ENCODE data around the gene GCLC.

DNA sequence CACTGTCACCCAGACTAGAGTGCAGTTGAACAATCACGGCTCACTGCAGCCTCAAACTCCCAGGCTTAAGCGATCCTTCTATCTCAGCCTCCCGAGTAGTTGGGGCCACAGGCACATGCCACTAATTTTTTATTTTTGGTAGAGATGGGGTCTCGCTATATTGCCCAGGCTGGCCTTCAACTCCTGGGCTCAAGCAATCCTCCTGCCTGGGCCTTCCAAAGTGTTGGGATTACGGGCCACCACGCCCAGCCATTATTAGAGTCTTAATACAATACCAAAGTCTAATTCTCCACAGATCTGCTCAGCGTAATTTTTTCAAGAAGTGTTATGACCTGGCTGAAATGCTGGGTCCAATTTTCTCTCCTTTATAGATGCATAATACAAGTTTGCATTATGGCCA, 3.0 kb downstream of the GCLC start:
- TF ChIP-seq CTCF (IDR thresholded peaks at IDR 0.05; ENCODE audit: insufficient read depth, low read length, poor library complexity, severe bottlenecking): no peak
- no peak for TF ChIP-seq EZH2phosphoT487 (conservative IDR thresholded peaks at IDR 0.05; ENCODE audit: low read length)
